AG08396 (cell line): ENCODE measurements around the gene BEX4.

Source experiments
- DNase-seq: peaks from one replicate; pipeline ENCODE4 v3.0.0; 2012; ENCODE audit warnings: low spot score, mixed read lengths

Gene BEX4

DNA sequence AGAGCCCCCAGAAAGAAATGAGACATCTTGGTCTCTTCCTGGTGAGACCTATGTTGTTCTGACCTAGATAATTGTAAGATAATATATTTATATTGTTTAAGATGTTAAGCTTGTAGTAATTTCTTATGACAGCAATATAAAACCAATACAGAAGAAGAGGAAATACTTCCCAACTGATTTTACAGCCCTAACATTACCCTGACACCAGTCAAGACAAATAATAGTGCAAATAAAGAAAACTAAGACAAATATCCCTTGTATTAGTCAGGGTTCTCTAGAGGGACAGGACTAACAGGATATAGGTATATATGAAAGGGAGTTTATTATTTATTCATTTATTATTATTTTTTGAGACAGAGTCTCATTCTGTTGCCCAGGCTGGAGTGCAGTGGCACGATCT lies 21.4 kb downstream of the BEX4 start:
- DNase-seq, result no peak

- no peak for DNase-seq
These were observed 25.2 kb downstream of the BEX4 start for GRCh38 chrX:103240155-103240554.

- no peak for DNase-seq
These were observed 33.6 kb downstream of the BEX4 start for GRCh38 chrX:103248553-103248952.

GRCh38 chrX:103249805-103250204 lies 34.9 kb downstream of the BEX4 start:
- no peak for DNase-seq

- DNase-seq, result no peak
These were observed 36.1 kb downstream of the BEX4 start for GRCh38 chrX:103250977-103251376.

DNA sequence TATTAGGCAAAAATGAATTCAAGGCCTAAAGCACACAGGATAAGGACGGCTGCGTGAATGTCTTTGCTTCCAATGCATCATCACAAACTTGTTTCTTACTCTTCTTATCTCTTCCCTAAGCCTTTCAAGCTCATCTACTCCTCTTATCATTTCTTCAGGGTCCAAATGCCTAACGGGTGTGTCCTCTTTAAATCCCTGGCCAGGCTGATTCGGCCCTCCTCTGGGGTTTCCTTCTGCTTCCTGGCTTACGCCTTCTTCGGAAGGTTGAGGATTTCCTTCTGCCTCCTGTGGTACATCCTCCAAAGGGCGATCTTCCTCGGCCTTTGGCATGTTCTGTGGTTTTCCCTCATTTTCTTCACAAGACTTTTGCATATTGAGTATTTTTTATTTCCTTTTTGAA lies 38.7 kb downstream of the BEX4 start:
- DNase-seq, result no peak

DNA sequence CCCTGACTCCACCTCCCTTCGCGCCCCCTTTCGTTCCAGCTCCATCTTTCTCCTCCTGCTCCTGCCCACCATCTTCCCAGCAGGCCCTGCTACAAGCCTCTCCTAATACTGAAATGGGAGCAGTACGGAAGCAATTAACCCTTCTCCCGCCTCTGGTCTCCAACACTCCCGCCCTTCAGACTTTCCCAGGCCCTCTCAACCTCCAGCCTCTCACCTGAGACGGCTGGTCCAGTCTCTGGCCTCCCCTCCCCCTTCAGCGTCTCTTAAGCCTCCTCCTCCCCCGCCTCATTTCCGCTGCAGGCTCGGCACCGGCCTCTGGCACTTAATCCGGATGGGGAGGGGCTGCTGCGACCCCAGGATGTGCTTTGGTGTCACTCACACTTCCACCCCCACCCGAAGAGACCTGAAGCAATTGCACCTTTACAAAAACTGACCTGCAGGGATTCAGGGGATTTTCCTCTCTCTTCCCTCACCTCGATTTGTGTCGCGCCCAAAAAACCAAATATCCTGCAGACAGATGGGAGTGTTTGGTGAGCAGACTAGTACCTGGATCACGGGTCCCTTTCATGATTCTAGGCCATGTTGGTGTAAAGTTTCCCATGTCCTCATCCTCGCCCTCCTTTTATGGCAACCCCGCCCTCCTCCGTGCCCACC lies 39.4 kb downstream of the BEX4 start:
- peak; percentile 12 for DNase-seq

DNA sequence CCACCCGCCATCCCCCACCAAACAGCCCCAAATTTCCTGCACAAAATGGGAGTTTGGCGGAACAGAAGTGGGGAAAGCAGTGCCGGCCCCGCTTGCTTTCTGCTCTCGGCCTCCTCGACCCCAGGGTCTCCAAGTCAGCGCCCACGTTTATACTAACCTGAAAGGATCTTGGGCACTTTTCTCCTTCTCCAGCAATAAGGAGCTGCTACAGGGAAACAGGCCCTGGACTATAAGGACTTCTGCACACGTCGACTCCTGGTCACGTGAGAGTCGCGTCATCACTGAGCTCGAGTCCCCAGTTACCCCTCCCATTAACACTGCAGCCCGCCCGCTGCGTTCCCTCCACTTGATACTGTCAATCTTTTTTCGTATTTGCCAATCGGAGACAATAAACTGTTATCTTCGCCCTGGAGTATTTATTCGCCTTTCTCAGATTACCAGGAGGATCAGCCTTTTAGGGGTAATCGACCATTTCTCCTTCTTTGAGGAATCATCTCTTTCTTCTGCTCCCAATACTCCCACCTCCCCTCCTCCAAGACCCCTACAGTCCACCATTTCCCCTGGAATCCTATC lies 40.1 kb downstream of the BEX4 start, which contains the start of gene TCEAL8:
TSS of gene TCEAL8 (minus strand) at position 235 of the 573 bp plus-strand sequence. CDS start 1,176 bp downstream, outside the sequence.
- DNase-seq, result peak; percentile 67

GRCh38 chrX:103256651-103257050 lies 41.7 kb downstream of the BEX4 start:
- DNase-seq, result no peak

- DNase-seq, result no peak
These were observed 43.4 kb downstream of the BEX4 start for GRCh38 chrX:103258275-103258674.
